Measurements from ENCODE around the gene ZDHHC14.

DNA sequence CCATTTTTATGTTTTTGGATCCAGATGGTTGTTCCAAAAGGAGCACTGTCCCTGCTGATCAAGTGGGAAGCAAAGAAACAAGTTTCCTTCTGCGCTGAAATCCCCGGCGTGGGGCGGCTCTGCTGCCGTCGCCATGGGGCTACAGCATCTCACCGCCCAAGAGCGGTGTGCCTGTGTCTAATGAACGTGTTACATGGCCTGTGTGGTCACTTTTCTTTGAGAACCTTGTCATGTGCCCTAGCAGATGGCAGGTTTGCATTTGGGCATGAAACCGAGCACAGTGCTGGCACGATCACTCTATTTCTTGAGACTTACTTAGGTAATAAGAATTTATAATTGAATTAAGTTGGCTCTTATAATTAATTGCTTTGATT lies 51.9 kb downstream of the ZDHHC14 start:
- TF ChIP-seq CTCF (IDR thresholded peaks at IDR 0.05) (no peak), EP300 (IDR thresholded peaks at IDR 0.05) (no peak), POLR2A (IDR thresholded peaks at IDR 0.05; ENCODE audit: low read depth) (no peak), POLR2AphosphoS5 (IDR thresholded peaks at IDR 0.05) (no peak)
